Stomach smooth muscle (tissue), 2 donors: ENCODE data around the gene SLC29A2.

Experiments
- H3K27ac ChIP-seq: one replicate; pipeline ENCODE4 v1.7.0; 2013; ENCODE audit warnings: mild to moderate bottlenecking, low read length, inconsistent platforms
- H3K27me3 ChIP-seq, 2 donors: one replicate each; pipeline ENCODE4 v1.7.0; 2013; ENCODE audit warnings: low read length in 2 of 2; ENCODE audit not compliant: insufficient read depth in 2 of 2, control insufficient read depth in 1 of 2
- H3K36me3 ChIP-seq, 2 donors: one replicate each; pipeline ENCODE4 v1.7.0; 2013; ENCODE audit warnings: low read length in 2 of 2; ENCODE audit not compliant: control insufficient read depth in 2 of 2, insufficient read depth in 2 of 2
- H3K4me1 ChIP-seq: one replicate; pipeline ENCODE4 v1.7.0; 2013; ENCODE audit warnings: low read length; ENCODE audit not compliant: control insufficient read depth, insufficient read depth
- H3K4me3 ChIP-seq, 2 donors: one replicate each; pipeline ENCODE4 v1.7.0; 2013; ENCODE audit warnings: low read length in 2 of 2
- H3K9ac ChIP-seq, 2 donors: one replicate each; pipeline ENCODE4 v1.7.0; 2013; ENCODE audit warnings: low read length in 2 of 2, mild to moderate bottlenecking in 1 of 2
- H3K9me3 ChIP-seq, 2 donors: one replicate each; pipeline ENCODE4 v1.7.0; 2013; ENCODE audit warnings: low read length in 2 of 2; ENCODE audit not compliant: control insufficient read depth in 2 of 2
- donor health status: healthy.
- donor health status: Pancreatic carcinoma.

Gene SLC29A2

GRCh38 chr11:66346476-66347424 is 24.8 kb downstream of the SLC29A2 start:
- peak overlapping the region; percentile 86 to 97 for H3K9ac ChIP-seq
- peak overlapping the region; percentile 78 to 98 for H3K4me3 ChIP-seq
- no peaks in the 10 kb centered on the region for H3K27me3 ChIP-seq
- peak overlapping the region; percentile 82 for H3K27ac ChIP-seq
- H3K9me3 ChIP-seq, result no peaks in the 10 kb centered on the region
- peaks cover 9 to 11% of the 10 kb centered on the region in 2 donors for H3K36me3 ChIP-seq
- H3K4me1 ChIP-seq, result peaks cover 46% of the 10 kb centered on the region

GRCh38 chr11:66345316-66345649 is 26.3 kb downstream of the SLC29A2 start:
- Histone ChIP-seq H3K27me3 (no peaks in the 10 kb centered on the region), H3K4me3 (peak overlapping the region; percentile 78 to 98), H3K9me3 (no peaks in the 10 kb centered on the region), H3K9ac (peak overlapping the region; percentile 86 to 96), H3K27ac (peak overlapping the region; percentile 76), H3K36me3 (peaks cover 22 to 23% of the 10 kb centered on the region in 2 donors), H3K4me1 (peaks cover 46% of the 10 kb centered on the region)

GRCh38 chr11:66344550-66345315 is 26.8 kb downstream of the SLC29A2 start, which contains the start of gene BRMS1:
TSS of gene BRMS1 (minus strand) at chr11:66345104. CDS start at chr11:66342234, 2,870 bp downstream.
- peak within 1 kb of the TSS; percentile 78 to 98 for H3K4me3 ChIP-seq

GRCh38 chr11:66343176-66343575 is 28.4 kb downstream of the SLC29A2 start:
- H3K4me3 ChIP-seq, result no peak overlapping the region

More at GRCh38 chr11:66344550-66345315, 26.8 kb downstream of the SLC29A2 start, which contains the start of gene BRMS1:
- peaks cover 27 to 28% of the 10 kb centered on the region in 2 donors for H3K36me3 ChIP-seq
- H3K27me3 ChIP-seq, result no peaks in the 10 kb centered on the region
- peak within 1 kb of the TSS; percentile 86 to 96 for H3K9ac ChIP-seq
- no peaks in the 10 kb centered on the region for H3K9me3 ChIP-seq
- peak within 1 kb of the TSS; percentile 76 for H3K27ac ChIP-seq
- H3K4me1 ChIP-seq, result peaks cover 46% of the 10 kb centered on the region

GRCh38 chr11:66341502-66342126 is 29.9 kb downstream of the SLC29A2 start:
- Histone ChIP-seq H3K27ac (no peak overlapping the region), H3K9ac (no peak overlapping the region), H3K4me3 (no peak overlapping the region), H3K4me1 (peaks cover 38% of the 10 kb centered on the region), H3K27me3 (no peaks in the 10 kb centered on the region), H3K9me3 (no peaks in the 10 kb centered on the region), H3K36me3 (peaks cover 35 to 38% of the 10 kb centered on the region in 2 donors)

More at GRCh38 chr11:66343176-66343575, 28.4 kb downstream of the SLC29A2 start:
- Histone ChIP-seq H3K9ac (no peak overlapping the region), H3K9me3 (no peaks in the 10 kb centered on the region), H3K27ac (no peak overlapping the region), H3K27me3 (no peaks in the 10 kb centered on the region), H3K36me3 (peaks cover 32 to 35% of the 10 kb centered on the region in 2 donors), H3K4me1 (peaks cover 43% of the 10 kb centered on the region)

- H3K4me1 ChIP-seq, result peaks cover 36% of the 10 kb centered on the region
- H3K9ac ChIP-seq, result no peak overlapping the region
- peaks cover 35 to 38% of the 10 kb centered on the region in 2 donors for H3K36me3 ChIP-seq
- no peak overlapping the region for H3K27ac ChIP-seq
- no peak overlapping the region for H3K4me3 ChIP-seq
- no peaks in the 10 kb centered on the region for H3K9me3 ChIP-seq
- no peaks in the 10 kb centered on the region for H3K27me3 ChIP-seq
Observed at GRCh38 chr11:66340596-66341501, 30.7 kb downstream of the SLC29A2 start.

GRCh38 chr11:66339686-66340483 is 31.7 kb downstream of the SLC29A2 start:
- no peak overlapping the region for H3K9ac ChIP-seq
- H3K9me3 ChIP-seq, result no peaks in the 10 kb centered on the region
- H3K27ac ChIP-seq, result no peak overlapping the region
- peaks cover 35 to 38% of the 10 kb centered on the region in 2 donors for H3K36me3 ChIP-seq
- H3K4me1 ChIP-seq, result peaks cover 37% of the 10 kb centered on the region
- H3K4me3 ChIP-seq, result no peak overlapping the region
- H3K27me3 ChIP-seq, result no peaks in the 10 kb centered on the region

GRCh38 chr11:66339162-66339675 is 32.3 kb downstream of the SLC29A2 start:
- Histone ChIP-seq H3K36me3 (peaks cover 35 to 38% of the 10 kb centered on the region in 2 donors), H3K9ac (no peak overlapping the region), H3K9me3 (no peaks in the 10 kb centered on the region), H3K4me3 (no peak overlapping the region), H3K4me1 (peaks cover 33% of the 10 kb centered on the region), H3K27me3 (no peaks in the 10 kb centered on the region), H3K27ac (no peak overlapping the region)
